Ecto neural progenitor cell (in vitro differentiated cells): ENCODE measurements around the gene TENT5C.
A peak's percentile ranks its signal among the peaks of the same experiment; 100 is the strongest.
"Not testable (repeated sequence)": the region's sequence is repeated elsewhere in the genome, so short reads cannot be mapped to it uniquely, and the experiment has no call there.

ENCODE experiments used
- DNase-seq: peaks from one replicate; pipeline ENCODE4 v3.0.0-alpha.2; 2018; ENCODE audit warnings: low spot score

Gene TENT5C

GRCh38 chr1:117605774-117606648 lies at the start of gene TENT5C:
Gene TENT5C, plus strand, starts transcription at chr1:117606048. Its CDS starts 16,821 bp downstream, at chr1:117622869.
- peak; percentile 98 for DNase-seq

- no peak for DNase-seq
These were observed 49.5 kb upstream of the TENT5C start for GRCh38 chr1:117556341-117556740.

- no peak for DNase-seq
These were observed 48.9 kb upstream of the TENT5C start for GRCh38 chr1:117556976-117557375.

- DNase-seq, result not testable (repeated sequence)
These were observed 47.4 kb upstream of the TENT5C start for GRCh38 chr1:117558451-117558850.

GRCh38 chr1:117559139-117559538 lies 46.7 kb upstream of the TENT5C start:
- no peak for DNase-seq

- DNase-seq, result no peak
These were observed 45.9 kb upstream of the TENT5C start for GRCh38 chr1:117559985-117560384.

- DNase-seq, result peak; percentile 21
These were observed 44.8 kb upstream of the TENT5C start for GRCh38 chr1:117561071-117561470.

GRCh38 chr1:117561551-117561950 lies 44.3 kb upstream of the TENT5C start:
- peak; percentile 19 for DNase-seq

GRCh38 chr1:117562581-117563491 lies 43.0 kb upstream of the TENT5C start:
- DNase-seq, result peak; percentile 27

- DNase-seq, result no peak
These were observed 42.4 kb upstream of the TENT5C start for GRCh38 chr1:117563492-117563875.

GRCh38 chr1:117564227-117565075 lies 41.4 kb upstream of the TENT5C start:
- peak; percentile 36 for DNase-seq

- peak; percentile 17 for DNase-seq
These were observed 40.7 kb upstream of the TENT5C start for GRCh38 chr1:117565076-117565556.

- peak; percentile 29 for DNase-seq
These were observed 39.9 kb upstream of the TENT5C start for GRCh38 chr1:117565745-117566455.

GRCh38 chr1:117566556-117566955 lies 39.3 kb upstream of the TENT5C start:
- DNase-seq, result peak; percentile 20

- DNase-seq, result peak; percentile 26
These were observed 38.4 kb upstream of the TENT5C start for GRCh38 chr1:117567435-117567834.

- peak; percentile 13 for DNase-seq
These were observed 37.9 kb upstream of the TENT5C start for GRCh38 chr1:117567976-117568375.

- no peak for DNase-seq
These were observed 36.8 kb upstream of the TENT5C start for GRCh38 chr1:117568999-117569398.

- no peak for DNase-seq
These were observed 36.0 kb upstream of the TENT5C start for GRCh38 chr1:117569856-117570255.

GRCh38 chr1:117570988-117571409 lies 34.8 kb upstream of the TENT5C start:
- peak; percentile 39 for DNase-seq

GRCh38 chr1:117571496-117571895 lies 34.4 kb upstream of the TENT5C start:
- DNase-seq, result peak; percentile 14

GRCh38 chr1:117572546-117572945 lies 33.3 kb upstream of the TENT5C start:
- DNase-seq, result peak; percentile 37
